ENCODE measurements around the gene DDRGK1.
A peak's percentile ranks its signal among the peaks of the same experiment; 100 is the strongest.

DDRGK1 gene

GRCh38 chr20:3204124-3204794 lies at the start of gene DDRGK1:
TSS of gene DDRGK1 (minus strand) at chr20:3204682. CDS start at chr20:3204627, 55 bp downstream.
- DNase-seq (ENCODE audit: low spot score): peak; percentile 92

GRCh38 chr20:3251806-3252205 lies 47.3 kb upstream of the DDRGK1 start:
- DNase-seq (ENCODE audit: low spot score): no peak

- DNase-seq (ENCODE audit: low spot score): no peak
Measured at GRCh38 chr20:3250091-3250504, 45.6 kb upstream of the DDRGK1 start.

- DNase-seq (ENCODE audit: low spot score): no peak
Measured at GRCh38 chr20:3248993-3249347, 44.5 kb upstream of the DDRGK1 start.

- DNase-seq (ENCODE audit: low spot score): no peak
Measured at GRCh38 chr20:3248167-3248992, 43.9 kb upstream of the DDRGK1 start.

GRCh38 chr20:3247638-3248037 lies 43.2 kb upstream of the DDRGK1 start:
- DNase-seq (ENCODE audit: low spot score): no peak

- no peak for DNase-seq (ENCODE audit: low spot score)
Measured at GRCh38 chr20:3246682-3247081, 42.2 kb upstream of the DDRGK1 start.

GRCh38 chr20:3245711-3246110 lies 41.2 kb upstream of the DDRGK1 start:
- no peak for DNase-seq (ENCODE audit: low spot score)

- no peak for DNase-seq (ENCODE audit: low spot score)
Measured at GRCh38 chr20:3245156-3245555, 40.7 kb upstream of the DDRGK1 start.

GRCh38 chr20:3244613-3245012 lies 40.1 kb upstream of the DDRGK1 start:
- DNase-seq (ENCODE audit: low spot score): no peak

GRCh38 chr20:3243718-3244358 lies 39.4 kb upstream of the DDRGK1 start:
- no peak for DNase-seq (ENCODE audit: low spot score)

- no peak for DNase-seq (ENCODE audit: low spot score)
Measured at GRCh38 chr20:3242172-3242692, 37.8 kb upstream of the DDRGK1 start.

GRCh38 chr20:3240776-3241363 lies 36.4 kb upstream of the DDRGK1 start:
- no peak for DNase-seq (ENCODE audit: low spot score)

GRCh38 chr20:3239867-3240775 lies 35.6 kb upstream of the DDRGK1 start:
- no peak for DNase-seq (ENCODE audit: low spot score)

GRCh38 chr20:3239026-3239866 lies 34.8 kb upstream of the DDRGK1 start, which contains the start of gene SLC4A11:
TSS of gene SLC4A11 (minus strand) at chr20:3239190. CDS start at chr20:3239137, 53 bp downstream.
- DNase-seq (ENCODE audit: low spot score): peak; percentile 22

GRCh38 chr20:3238616-3239025 lies 34.1 kb upstream of the DDRGK1 start:
- DNase-seq (ENCODE audit: low spot score): peak; percentile 41

GRCh38 chr20:3237958-3238615 lies 33.6 kb upstream of the DDRGK1 start:
- no peak for DNase-seq (ENCODE audit: low spot score)

- no peak for DNase-seq (ENCODE audit: low spot score)
Measured at GRCh38 chr20:3237011-3237957, 32.8 kb upstream of the DDRGK1 start.
